Bronchial epithelial cell (primary cell): Measurements from ENCODE around the gene SPTBN1. TPM values are rescaled to one million over a fixed set of nuclear protein-coding genes. Genes with fewer than 3 reads are reported as not detected.

Experiments used
- DNase-seq: peaks from one replicate; pipeline ENCODE4 v3.0.0-alpha.2; 2010; ENCODE audit warnings: low read depth
- FAIRE-seq: peaks from 2 replicates; lab custom pipeline; 2011; peaks lifted over from hg19 to GRCh38; lab: Jason Lieb, UNC
- H3K27me3 ChIP-seq: 2 replicates; pipeline ENCODE4 v1.5.1; 2011; ENCODE audit warnings: low read length; ENCODE audit not compliant: control insufficient read depth, insufficient read depth
- H3K36me3 ChIP-seq: 2 replicates; pipeline ENCODE4 v1.5.1; 2011; ENCODE audit warnings: low read length; ENCODE audit not compliant: control insufficient read depth, insufficient read depth
- H3K4me3 ChIP-seq: 2 replicates; pipeline ENCODE4 v1.5.1; 2011; ENCODE audit warnings: mild to moderate bottlenecking, low read depth, low read length, control low read depth
- total RNA-seq: library from RNA; depleted of rRNA; stranded (reverse); fragments of >200 nt; gene quantifications from 2 replicates; pipeline ENCODE4 v1.2.1, GENCODE V29; 2014
- TF ChIP-seq, protein P1 (sequence below): IDR thresholded peaks from 2 replicates; pipeline ENCODE4 v1.5.1; 2011; ENCODE audit warnings: mild to moderate bottlenecking, moderate library complexity, low read length, control low read depth, inconsistent platforms; ENCODE audit not compliant: insufficient read depth, severe bottlenecking

SPTBN1 gene
- total RNA-seq, 1 donor from 2014 or later: 339 TPM

GRCh38 chr2:54609241-54609640 is 153.1 kb downstream of the SPTBN1 start:
- TF ChIP-seq, protein P1, sequence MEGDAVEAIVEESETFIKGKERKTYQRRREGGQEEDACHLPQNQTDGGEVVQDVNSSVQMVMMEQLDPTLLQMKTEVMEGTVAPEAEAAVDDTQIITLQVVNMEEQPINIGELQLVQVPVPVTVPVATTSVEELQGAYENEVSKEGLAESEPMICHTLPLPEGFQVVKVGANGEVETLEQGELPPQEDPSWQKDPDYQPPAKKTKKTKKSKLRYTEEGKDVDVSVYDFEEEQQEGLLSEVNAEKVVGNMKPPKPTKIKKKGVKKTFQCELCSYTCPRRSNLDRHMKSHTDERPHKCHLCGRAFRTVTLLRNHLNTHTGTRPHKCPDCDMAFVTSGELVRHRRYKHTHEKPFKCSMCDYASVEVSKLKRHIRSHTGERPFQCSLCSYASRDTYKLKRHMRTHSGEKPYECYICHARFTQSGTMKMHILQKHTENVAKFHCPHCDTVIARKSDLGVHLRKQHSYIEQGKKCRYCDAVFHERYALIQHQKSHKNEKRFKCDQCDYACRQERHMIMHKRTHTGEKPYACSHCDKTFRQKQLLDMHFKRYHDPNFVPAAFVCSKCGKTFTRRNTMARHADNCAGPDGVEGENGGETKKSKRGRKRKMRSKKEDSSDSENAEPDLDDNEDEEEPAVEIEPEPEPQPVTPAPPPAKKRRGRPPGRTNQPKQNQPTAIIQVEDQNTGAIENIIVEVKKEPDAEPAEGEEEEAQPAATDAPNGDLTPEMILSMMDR: no peak
- FAIRE-seq: no peak
- H3K27me3 ChIP-seq: no peaks in the 10 kb centered on the region
- DNase-seq: no peak
- H3K36me3 ChIP-seq: peaks cover 4% of the 10 kb centered on the region
- no peak overlapping the region for H3K4me3 ChIP-seq

- Histone ChIP-seq H3K36me3 (peaks cover 4% of the 10 kb centered on the region), H3K4me3 (no peak overlapping the region), H3K27me3 (no peaks in the 10 kb centered on the region)
- no peak for FAIRE-seq
- TF ChIP-seq, protein P1: no peak
- DNase-seq: no peak
Observed at GRCh38 chr2:54609647-54610046, 153.5 kb downstream of the SPTBN1 start.

DNA sequence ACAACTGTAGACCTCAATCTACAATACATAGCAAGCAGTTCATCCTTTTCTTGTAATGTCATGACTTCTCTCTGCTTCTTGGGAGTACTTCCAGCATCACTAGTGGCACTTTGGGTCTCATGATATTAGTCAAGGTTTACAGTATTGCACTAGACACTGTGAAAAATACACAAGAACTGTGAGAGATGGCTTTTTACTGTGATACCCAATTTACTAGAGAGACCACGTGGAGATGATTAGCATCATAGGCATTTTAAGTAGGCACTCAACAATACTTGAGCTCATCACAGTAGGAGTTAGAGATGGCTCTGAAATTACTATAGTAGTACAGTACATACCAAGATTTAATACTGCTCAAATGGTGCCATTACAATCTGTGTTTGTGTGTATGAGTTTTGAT is 154.6 kb downstream of the SPTBN1 start:
- Histone ChIP-seq H3K36me3 (peaks cover 8% of the 10 kb centered on the region), H3K27me3 (no peaks in the 10 kb centered on the region), H3K4me3 (no peak overlapping the region)
- TF ChIP-seq, protein P1: no peak
- no peak for FAIRE-seq
- DNase-seq: no peak

DNA sequence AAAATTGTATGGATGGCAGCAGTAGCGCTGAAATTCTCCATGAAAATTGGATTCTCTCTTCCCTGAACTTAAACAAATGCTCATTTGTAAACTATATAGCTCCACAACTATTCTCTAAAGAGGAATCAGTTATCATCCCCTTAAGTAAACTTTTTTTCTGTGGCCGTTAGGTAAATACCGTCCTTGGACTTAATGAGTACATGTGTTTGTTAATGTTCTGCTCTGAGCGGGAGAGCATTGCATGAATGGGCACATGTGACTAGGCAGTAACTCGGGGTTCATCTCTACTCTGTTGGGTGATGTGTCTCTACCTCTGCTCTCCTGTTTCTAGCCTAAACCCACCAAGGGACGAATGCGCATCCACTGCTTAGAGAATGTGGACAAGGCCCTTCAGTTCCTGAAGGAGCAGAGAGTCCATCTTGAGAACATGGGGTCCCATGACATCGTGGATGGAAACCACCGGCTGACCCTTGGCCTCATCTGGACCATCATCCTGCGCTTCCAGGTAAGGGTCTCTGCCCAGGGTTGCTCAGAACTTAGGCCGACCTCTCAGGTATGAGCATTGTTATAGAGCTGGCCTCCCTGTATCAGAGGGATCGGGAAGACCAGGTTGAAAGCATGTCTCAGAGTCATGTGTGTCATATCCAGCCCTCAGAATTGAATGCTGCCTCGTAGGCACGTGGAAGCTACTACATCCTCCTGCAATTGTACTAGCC is 155.9 kb downstream of the SPTBN1 start:
- FAIRE-seq: no peak
- DNase-seq: no peak
- Histone ChIP-seq H3K4me3 (no peak overlapping the region), H3K27me3 (no peaks in the 10 kb centered on the region), H3K36me3 (peaks cover 10% of the 10 kb centered on the region)
- TF ChIP-seq, protein P1: no peak

- peaks cover 13% of the 10 kb centered on the region for H3K36me3 ChIP-seq
- TF ChIP-seq, protein P1: no peak
- no peaks in the 10 kb centered on the region for H3K27me3 ChIP-seq
- no peak overlapping the region for H3K4me3 ChIP-seq
- FAIRE-seq (no peak), DNase-seq (peak; percentile 38)
Observed at GRCh38 chr2:54613386-54613785, 157.3 kb downstream of the SPTBN1 start.
